GM23338 (cell line): ENCODE results near the gene UBR2. TPM values are rescaled to one million over a fixed set of nuclear protein-coding genes. Genes with fewer than 3 reads are reported as not detected.

Experiments
- ATAC-seq: fragments of 200-7000 bp; cut with Tn5 transposase; 3 replicates; pipeline ENCODE4 v1.9.1; 2020
- DNase-seq: peaks from one replicate; pipeline ENCODE4 v3.0.0-alpha.2; 2015; ENCODE audit warnings: low spot score
- H2AFZ ChIP-seq: fragments of 200-600 bp; sonication (generic); 2 replicates; pipeline ENCODE4 v1.8.0; 2016; ENCODE audit warnings: antibody characterized with exemption, mild to moderate bottlenecking, moderate library complexity
- H3F3A ChIP-seq: fragments of 200-600 bp; sonication (generic); replicated peaks from 2 replicates; pipeline ENCODE4 v1.8.0; 2017; ENCODE audit warnings: antibody characterized with exemption, mixed run types, low read depth
- H3K27ac ChIP-seq: fragments of 200-600 bp; sonication (generic); 2 replicates; pipeline ENCODE4 v1.6.1; 2016; ENCODE audit warnings: low read depth
- H3K27me3 ChIP-seq: fragments of 200-600 bp; sonication (generic); 2 replicates; pipeline ENCODE4 v1.8.0; 2016; ENCODE audit warnings: mild to moderate bottlenecking, mixed run types, moderate library complexity; ENCODE audit not compliant: insufficient read depth
- H3K36me3 ChIP-seq: fragments of 200-600 bp; sonication (generic); 2 replicates; pipeline ENCODE4 v1.8.0; 2016; ENCODE audit warnings: mild to moderate bottlenecking; ENCODE audit not compliant: insufficient read depth
- H3K4me1 ChIP-seq: fragments of 200-600 bp; sonication (generic); 2 replicates; pipeline ENCODE4 v1.8.0; 2016; ENCODE audit warnings: mild to moderate bottlenecking, moderate library complexity; ENCODE audit not compliant: insufficient read depth
- H3K4me2 ChIP-seq: fragments of 200-600 bp; sonication (generic); 2 replicates; pipeline ENCODE4 v1.7.1; 2017; ENCODE audit warnings: mixed run types
- H3K4me3 ChIP-seq: fragments of 200-600 bp; sonication (generic); 2 replicates; pipeline ENCODE4 v1.6.1; 2016; ENCODE audit warnings: mixed run types
- H3K79me2 ChIP-seq: fragments of 200-600 bp; sonication (generic); replicated peaks from 2 replicates; pipeline ENCODE4 v1.8.0; 2017; ENCODE audit warnings: mild to moderate bottlenecking; ENCODE audit not compliant: insufficient read depth
- H3K9me2 ChIP-seq: fragments of 200-600 bp; sonication (generic); 2 replicates; pipeline ENCODE4 v1.8.0; 2017; ENCODE audit not compliant: insufficient read depth
- H4K20me1 ChIP-seq: fragments of 200-600 bp; sonication (generic); replicated peaks from 2 replicates; pipeline ENCODE4 v1.8.0; 2017; ENCODE audit warnings: mild to moderate bottlenecking; ENCODE audit not compliant: insufficient read depth
- H3K27ac Mint-ChIP-seq: 2 replicates; pipeline ENCODE4 v1.8.0; 2020; ENCODE audit warnings: inconsistent platforms, mild to moderate bottlenecking, moderate library complexity, mixed read lengths
- H3K27me3 Mint-ChIP-seq: 3 replicates; pipeline ENCODE4 v1.8.0; 2022; ENCODE audit warnings: low read depth, mild to moderate bottlenecking, moderate library complexity, mixed read lengths, inconsistent platforms; ENCODE audit not compliant: insufficient read depth, poor library complexity
- H3K36me3 Mint-ChIP-seq: 3 replicates; pipeline ENCODE4 v1.8.0; 2021; ENCODE audit warnings: low read depth, mild to moderate bottlenecking, inconsistent platforms, moderate library complexity, mixed read lengths
- H3K4me1 Mint-ChIP-seq: 3 replicates; pipeline ENCODE4 v1.8.0; 2020; ENCODE audit warnings: mild to moderate bottlenecking, inconsistent platforms, mixed read lengths
- H3K4me3 Mint-ChIP-seq: 3 replicates; pipeline ENCODE4 v1.8.0; 2021; ENCODE audit warnings: moderate library complexity, mild to moderate bottlenecking, inconsistent platforms, mixed read lengths
- H3K9me3 Mint-ChIP-seq: 3 replicates; pipeline ENCODE4 v1.8.0; 2020; ENCODE audit warnings: moderate library complexity, mild to moderate bottlenecking, inconsistent platforms, mixed read lengths
- CREB1 ChIP-seq: fragments of 250-450 bp; sonication (Bioruptor Pico); IDR thresholded peaks from 2 replicates; pipeline ENCODE4 v1.5.0; 2020; ENCODE audit warnings: low read depth, mild to moderate bottlenecking, moderate library complexity
- ETS1 ChIP-seq: IDR thresholded peaks from 2 replicates; pipeline ENCODE4 v1.6.1; 2016; ENCODE audit warnings: antibody characterized with exemption
- EZH2phosphoT487 ChIP-seq: fragments of 200-600 bp; sonication (generic); IDR thresholded peaks from one replicate; pipeline ENCODE4 v1.8.1; 2018; ENCODE audit warnings: antibody characterized with exemption; ENCODE audit not compliant: unreplicated experiment
- JUNB ChIP-seq: IDR thresholded peaks from one replicate; pipeline ENCODE4 v1.6.1; 2016; ENCODE audit warnings: antibody characterized with exemption; ENCODE audit not compliant: unreplicated experiment
- NANOG ChIP-seq: IDR thresholded peaks from 2 replicates; pipeline ENCODE4 v1.6.1; 2016; ENCODE audit warnings: antibody characterized with exemption, borderline replicate concordance
- POLR2AphosphoS5 ChIP-seq: IDR thresholded peaks from 2 replicates; pipeline ENCODE4 v1.6.1; 2016; ENCODE audit warnings: antibody characterized with exemption, low read depth
- REST ChIP-seq: IDR thresholded peaks from one replicate; pipeline ENCODE4 v1.6.1; 2018; ENCODE audit warnings: antibody characterized with exemption; ENCODE audit not compliant: unreplicated experiment
- STAT1 ChIP-seq: IDR thresholded peaks from one replicate; pipeline ENCODE4 v1.6.1; 2016; ENCODE audit warnings: antibody characterized with exemption; ENCODE audit not compliant: unreplicated experiment
- ZNF114 ChIP-seq: fragments of 250-450 bp; sonication (Bioruptor Pico); IDR thresholded peaks from 2 replicates; pipeline ENCODE4 v1.5.0; 2020; ENCODE audit warnings: mild to moderate bottlenecking, moderate library complexity
- ZNF331 ChIP-seq: fragments of 250-450 bp; sonication (Bioruptor Pico); IDR thresholded peaks from 2 replicates; pipeline ENCODE4 v1.5.0; 2020; ENCODE audit warnings: low read depth, mild to moderate bottlenecking, moderate library complexity
- ZNF462 ChIP-seq: fragments of 250-450 bp; sonication (Bioruptor Pico); IDR thresholded peaks from 2 replicates; pipeline ENCODE4 v1.5.0; 2020; ENCODE audit warnings: mild to moderate bottlenecking, moderate library complexity
- polyA plus RNA-seq: library from polyadenylated mRNA; unstranded; fragments of >200 nt; fragmentation: Nextera tagmentation; extraction: Ambion mirVana; gene quantifications from 2 replicates; pipeline ENCODE4 v1.2.1, GENCODE V29; 2016
- total RNA-seq: library from RNA; depleted of rRNA; stranded (reverse); fragments of >200 nt; shearing (Covaris generic); gene quantifications from 2 replicates; pipeline ENCODE4 v1.2.3, GENCODE V29; 2014

UBR2 gene
- total and polyA plus RNA-seq, 2 experiments from 2014 or later, result 6.7 to 21.2 TPM

- TF ChIP-seq REST (no peak), ZNF331 (CRISPR knock-in tag) (no peak)
Observed at GRCh38 chr6:42698217-42698616, 134.4 kb downstream of the UBR2 start (continued).

- ATAC-seq, result no peak
Observed at GRCh38 chr6:42702200-42702599, 138.4 kb downstream of the UBR2 start.

More at GRCh38 chr6:42702200-42702599, 138.4 kb downstream of the UBR2 start:
- no peaks in the 10 kb centered on the region for H3K9me3 Mint-ChIP-seq
- Histone ChIP-seq H3K4me3 (no peak overlapping the region), H3K9me2 (no peaks in the 10 kb centered on the region), H3K36me3 (no peaks in the 10 kb centered on the region), H4K20me1 (no peaks in the 10 kb centered on the region), H3K4me1 (0 out of 2 replicates have a peak, but pooled peaks cover 3% of the 10 kb centered on the region), H2AFZ (no peak overlapping the region), H3F3A (no peaks in the 10 kb centered on the region), H3K79me2 (no peaks in the 10 kb centered on the region), H3K4me2 (no peak overlapping the region), H3K27me3 (no peaks in the 10 kb centered on the region), H3K27ac (no peak overlapping the region)
- peaks cover 14% of the 10 kb centered on the region for H3K27me3 Mint-ChIP-seq
- no peak overlapping the region for H3K4me3 Mint-ChIP-seq
- TF ChIP-seq EZH2phosphoT487, result no peak
- no peak for TF ChIP-seq JUNB
- TF ChIP-seq CREB1 (CRISPR knock-in tag), result no peak
- TF ChIP-seq ZNF114, result no peak
- TF ChIP-seq NANOG, result no peak
- TF ChIP-seq POLR2AphosphoS5, result no peak
- TF ChIP-seq ETS1, result no peak
- no peak for TF ChIP-seq STAT1
- no peak for TF ChIP-seq REST
- TF ChIP-seq ZNF462, result no peak
- peaks cover 6% of the 10 kb centered on the region for H3K4me1 Mint-ChIP-seq
- H3K27ac Mint-ChIP-seq, result no peak overlapping the region
- DNase-seq, result no peak
- H3K36me3 Mint-ChIP-seq, result no peaks in the 10 kb centered on the region
